ENCODE measurements around the gene CPS1.

The CPS1 gene

DNA sequence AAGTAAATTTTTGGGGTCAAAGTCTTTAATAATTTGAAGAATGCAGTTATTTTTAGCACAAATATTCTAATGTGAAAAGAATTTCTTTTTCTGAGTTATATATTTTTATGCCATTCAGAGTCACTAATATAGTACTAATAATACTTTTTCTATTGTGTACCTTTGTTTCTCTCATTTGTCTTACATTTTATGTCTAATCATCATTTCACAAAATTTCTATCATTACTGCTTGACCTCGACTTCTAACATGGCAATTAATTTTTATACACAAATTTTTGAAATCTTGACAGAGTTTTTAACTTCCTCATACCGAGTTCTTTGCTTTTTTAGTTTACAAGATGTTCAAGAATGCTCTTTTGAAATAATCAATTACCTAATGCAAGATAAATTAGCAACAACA lies 8.4 kb upstream of the CPS1 start:
- no peak for DNase-seq

- no peak for DNase-seq
Observed at GRCh38 chr2:210548878-210549384, 7.5 kb upstream of the CPS1 start.

- no peak for DNase-seq
Observed at GRCh38 chr2:210551001-210551400, 5.4 kb upstream of the CPS1 start.

GRCh38 chr2:210553373-210553772 lies 3.0 kb upstream of the CPS1 start:
- DNase-seq = no peak

- no peak for DNase-seq
Observed at GRCh38 chr2:210555555-210555954, 844 bp upstream of the CPS1 start.

- no peak for DNase-seq
Observed at GRCh38 chr2:210557721-210558120, 1.3 kb downstream of the CPS1 start.

DNA sequence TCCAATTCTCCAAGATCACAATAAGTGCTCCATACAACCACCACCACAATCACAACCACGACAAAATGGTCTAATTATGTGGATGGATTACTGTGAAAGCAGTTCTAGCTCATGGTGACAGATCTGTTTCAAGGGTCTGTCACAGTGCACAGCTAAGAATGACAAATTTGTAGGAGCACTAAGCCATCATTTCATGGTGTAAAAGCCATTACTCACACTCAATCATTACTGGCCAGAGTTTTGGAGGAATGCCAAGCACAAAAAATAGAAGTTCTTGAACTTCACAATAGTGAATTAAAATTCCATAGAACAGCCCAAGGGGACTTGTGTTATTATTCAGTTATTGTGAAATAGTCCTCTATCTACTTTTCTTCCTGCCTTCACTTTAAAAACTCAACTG lies 2.3 kb downstream of the CPS1 start:
- DNase-seq = no peak

DNA sequence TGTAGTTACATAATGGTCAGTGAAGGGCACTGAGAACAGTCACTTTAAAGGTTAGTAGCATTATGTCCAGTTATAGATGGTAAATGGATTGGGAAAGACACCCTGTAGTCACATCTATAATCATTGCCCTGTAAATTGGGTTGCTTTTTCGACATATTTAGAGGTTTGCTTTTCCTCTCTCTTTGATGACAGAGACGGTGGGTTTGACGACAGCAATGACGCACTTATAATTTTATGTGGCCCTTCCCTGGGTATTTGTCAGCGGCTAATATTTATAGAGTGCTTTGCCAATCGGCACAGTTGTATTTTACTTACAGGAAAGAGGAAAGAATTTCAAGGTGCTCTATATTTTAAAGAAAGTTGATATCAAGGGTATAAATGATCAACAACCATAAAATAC lies 2.8 kb downstream of the CPS1 start:
- no peak for DNase-seq

GRCh38 chr2:210561475-210561874 lies 5.1 kb downstream of the CPS1 start:
- no peak for DNase-seq

GRCh38 chr2:210562091-210562490 lies 5.7 kb downstream of the CPS1 start:
- DNase-seq = no peak

GRCh38 chr2:210562502-210563080 lies 6.2 kb downstream of the CPS1 start:
- no peak for DNase-seq

DNA sequence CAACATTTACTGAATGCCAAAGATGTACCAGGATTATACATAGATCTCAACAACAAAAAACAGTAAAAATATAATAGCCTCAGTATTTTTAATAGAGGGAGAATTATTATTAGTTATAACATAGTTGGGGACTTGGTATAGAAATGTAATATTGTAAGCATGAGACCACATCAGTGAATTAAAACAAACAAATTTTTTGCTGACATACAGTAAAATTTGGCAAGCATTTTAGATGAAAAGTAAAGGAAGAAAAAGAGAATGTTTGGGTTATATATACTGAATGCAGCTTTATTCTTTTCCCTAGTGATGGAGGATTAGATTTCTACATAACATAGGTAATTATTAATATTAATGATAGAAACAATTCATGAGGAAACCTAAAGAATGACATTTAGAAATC lies 10.9 kb downstream of the CPS1 start:
- DNase-seq = no peak

GRCh38 chr2:210568108-210568507 lies 11.7 kb downstream of the CPS1 start:
- DNase-seq = no peak

DNA sequence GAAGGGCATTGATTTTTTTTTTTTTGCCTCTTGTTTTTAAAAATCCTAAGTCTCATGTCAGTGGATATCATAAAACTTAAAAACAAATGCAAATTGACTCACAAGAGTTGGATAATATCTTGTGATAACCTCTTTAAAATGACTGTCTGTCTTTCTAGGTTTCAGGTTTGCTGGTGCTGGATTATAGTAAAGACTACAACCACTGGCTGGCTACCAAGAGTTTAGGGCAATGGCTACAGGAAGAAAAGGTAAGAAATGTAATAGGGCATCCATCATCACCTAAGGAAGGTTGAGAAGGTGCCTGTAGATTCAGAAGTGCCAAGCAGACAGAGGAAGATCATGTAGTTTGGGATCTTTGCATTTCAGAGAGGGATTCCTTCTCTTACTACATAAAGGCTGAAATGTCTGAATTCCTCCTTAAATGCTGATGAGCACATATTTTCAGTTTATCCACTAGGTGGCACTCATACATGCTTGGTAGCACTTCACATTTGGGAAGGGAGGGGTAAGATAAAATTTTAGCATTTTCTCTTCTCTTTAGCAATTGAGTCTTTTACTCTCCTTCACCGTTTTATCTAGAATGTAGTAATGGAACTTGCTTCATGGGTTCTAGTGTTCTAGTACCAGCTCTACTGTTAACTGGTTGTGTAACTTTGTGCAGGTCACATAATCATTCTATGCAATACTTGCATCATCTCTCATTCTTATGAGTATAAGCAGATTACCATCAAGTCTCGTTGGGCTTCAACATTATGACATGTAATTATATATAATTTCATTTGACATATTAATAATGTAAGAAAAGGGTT lies 21.1 kb downstream of the CPS1 start:
- no peak for DNase-seq

- DNase-seq = no peak
Observed at GRCh38 chr2:210584834-210585233, 28.4 kb downstream of the CPS1 start.

DNA sequence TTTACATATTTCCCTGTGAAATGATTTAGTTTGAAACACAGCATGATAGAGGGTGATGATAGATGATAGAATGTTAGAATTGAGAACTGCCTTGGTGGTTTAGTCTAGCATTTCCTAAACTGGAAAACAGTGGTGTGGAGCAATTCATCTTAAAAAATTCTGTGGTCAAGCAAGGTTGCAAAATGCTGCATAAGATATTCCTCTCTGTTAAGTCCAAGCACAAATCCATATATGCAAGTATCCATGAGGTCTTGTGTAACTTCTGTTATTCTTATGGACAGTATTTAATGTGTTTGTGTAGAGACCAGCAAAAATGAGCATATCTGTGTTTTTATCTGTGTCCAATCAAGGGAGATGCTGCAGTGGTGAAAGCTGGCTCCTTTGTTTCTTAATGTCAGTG lies 30.0 kb downstream of the CPS1 start:
- no peak for DNase-seq

- no peak for DNase-seq
Observed at GRCh38 chr2:210591663-210592062, 35.3 kb downstream of the CPS1 start.

DNA sequence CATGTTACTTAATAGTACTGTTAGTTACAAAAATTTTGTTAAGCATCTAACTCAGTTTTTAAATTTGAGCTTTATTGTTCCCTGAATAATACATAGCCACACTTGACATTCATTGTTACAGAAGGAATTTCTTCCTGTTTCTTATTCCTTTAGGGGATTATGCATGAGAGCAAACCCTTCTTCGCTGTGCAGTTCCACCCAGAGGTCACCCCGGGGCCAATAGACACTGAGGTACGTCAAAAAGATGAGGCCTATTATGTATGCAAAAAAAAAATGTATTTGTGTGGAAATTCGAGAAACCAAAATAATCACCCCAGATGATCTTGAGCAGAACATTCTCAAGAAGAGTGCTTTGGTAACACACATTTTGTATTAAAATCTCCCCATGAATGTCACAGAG lies 36.3 kb downstream of the CPS1 start:
- no peak for DNase-seq

GRCh38 chr2:210593166-210593565 lies 36.8 kb downstream of the CPS1 start:
- DNase-seq = no peak

DNA sequence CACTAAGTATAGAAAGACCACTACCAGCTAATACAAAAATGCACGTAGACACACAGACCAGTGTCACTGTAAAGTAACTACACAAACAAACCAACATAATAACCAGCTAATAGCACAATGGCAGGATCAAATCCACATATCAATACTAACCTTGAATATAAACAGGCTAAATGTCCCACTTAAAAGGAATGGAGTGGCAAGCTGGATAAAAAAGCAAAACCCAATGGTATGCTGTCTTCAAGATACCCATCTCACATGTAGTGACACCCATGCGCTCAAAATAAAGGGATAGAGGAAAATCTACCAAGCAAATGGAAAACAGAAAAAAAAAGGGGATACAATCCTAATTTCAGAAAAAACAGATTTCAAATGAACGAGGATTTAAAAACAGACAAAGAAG lies 41.8 kb downstream of the CPS1 start:
- DNase-seq = no peak

DNA sequence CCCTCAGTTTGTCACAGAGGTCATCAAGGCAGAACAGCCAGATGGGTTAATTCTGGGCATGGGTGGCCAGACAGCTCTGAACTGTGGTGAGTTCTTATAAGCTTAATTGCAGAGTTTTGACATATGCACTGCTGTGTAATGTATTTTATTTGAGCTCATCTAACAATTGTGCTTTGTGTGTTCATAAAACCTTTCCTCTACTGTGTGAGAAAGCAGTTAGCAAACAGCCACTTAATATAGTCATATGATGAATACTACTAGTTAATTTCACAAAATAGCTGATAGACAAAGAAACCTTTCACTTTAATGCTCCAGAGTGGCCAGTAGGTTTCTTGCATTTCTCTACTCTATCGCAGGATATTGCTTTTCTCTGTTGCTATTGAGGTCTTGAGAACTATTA lies 43.1 kb downstream of the CPS1 start:
- no peak for DNase-seq

DNA sequence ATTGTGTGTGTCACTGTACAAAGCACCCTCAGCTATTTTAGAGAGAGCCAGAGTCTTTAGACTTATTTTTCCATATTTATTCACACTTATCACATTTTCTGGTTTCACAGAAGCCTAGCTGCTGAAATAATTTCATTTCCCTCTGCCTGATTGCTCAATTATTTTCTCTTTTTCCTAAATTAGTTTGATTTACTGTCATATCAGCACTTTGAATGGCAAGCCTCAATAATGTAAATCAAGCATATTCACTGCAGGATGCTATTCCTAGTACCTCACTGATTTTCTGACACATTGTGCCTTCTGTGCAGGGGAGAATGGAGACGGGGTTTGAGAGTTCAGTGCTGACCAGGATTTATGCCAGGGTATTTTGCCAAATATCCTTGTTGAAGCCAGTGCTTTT lies 48.3 kb downstream of the CPS1 start:
- no peak for DNase-seq

DNA sequence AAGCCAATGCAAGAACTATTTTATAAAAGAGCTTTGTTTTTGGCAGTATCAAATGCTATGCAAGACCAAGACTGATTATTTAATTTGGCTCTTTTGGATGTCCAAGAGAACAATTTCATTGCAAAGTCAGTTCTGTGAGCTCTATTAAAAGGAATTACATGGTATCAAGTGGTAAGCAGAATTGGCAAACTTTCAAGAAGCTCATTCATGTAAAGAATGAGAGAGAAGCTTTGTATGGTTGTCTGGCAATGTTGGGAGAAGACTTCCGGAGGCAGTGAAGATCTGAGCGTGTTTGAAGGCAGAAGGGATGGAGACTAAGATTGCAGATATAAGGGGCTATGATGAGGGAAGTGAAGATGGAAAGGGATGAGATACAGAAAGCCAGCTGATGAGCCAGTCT lies 49.6 kb downstream of the CPS1 start:
- no peak for DNase-seq

DNA sequence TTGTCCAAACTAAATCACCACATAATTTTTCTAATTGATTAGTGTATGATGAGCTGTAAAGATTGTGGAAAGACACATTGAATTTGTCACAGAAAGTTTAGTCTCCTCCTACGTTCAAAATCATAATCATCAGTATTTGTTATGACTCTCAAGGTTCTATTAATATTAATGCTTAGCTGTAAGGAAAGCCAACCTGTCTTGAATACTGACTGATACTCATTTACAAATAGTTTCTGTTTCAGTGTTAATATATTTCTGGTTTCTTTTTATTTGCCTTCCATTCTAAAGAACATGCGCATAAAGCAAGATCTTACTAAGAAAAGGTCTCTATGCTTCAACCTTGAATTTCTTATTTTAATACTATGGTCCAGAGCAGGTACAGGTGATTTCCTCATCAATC lies 55.1 kb downstream of the CPS1 start:
- no peak for DNase-seq

- no peak for DNase-seq
Observed at GRCh38 chr2:210616074-210616473, 59.7 kb downstream of the CPS1 start.
